Mesendoderm (in vitro differentiated cells): ENCODE results near the gene PRDM15.
A peak's percentile ranks its signal among the peaks of the same experiment; 100 is the strongest.

Experiments used
- DNase-seq: peaks from one replicate; pipeline ENCODE4 v3.0.0; 2013
- H2AK5ac ChIP-seq: 2 replicates; pipeline ENCODE4 v1.6.1; 2013; ENCODE audit warnings: low read length, inconsistent platforms
- H2BK120ac ChIP-seq: 2 replicates; pipeline ENCODE4 v1.6.1; 2013; ENCODE audit warnings: low read depth, mild to moderate bottlenecking, low read length, moderate library complexity, mixed read lengths
- H2BK15ac ChIP-seq: replicated peaks from 2 replicates; pipeline ENCODE4 v1.6.1; 2013; ENCODE audit warnings: low read depth, mild to moderate bottlenecking, moderate library complexity
- H2BK5ac ChIP-seq: 2 replicates; pipeline ENCODE4 v1.6.1; 2013; ENCODE audit warnings: low read length, inconsistent platforms
- H3K18ac ChIP-seq: 2 replicates; pipeline ENCODE4 v1.6.1; 2013; ENCODE audit warnings: mild to moderate bottlenecking, low read length, mixed read lengths
- H3K23ac ChIP-seq: one replicate; pipeline ENCODE4 v1.6.1; 2013; ENCODE audit warnings: low read length
- H3K27ac ChIP-seq: 2 replicates; pipeline ENCODE4 v1.5.1; 2013; ENCODE audit warnings: low read depth, mild to moderate bottlenecking, inconsistent platforms, low read length, moderate library complexity
- H3K27me3 ChIP-seq: 2 replicates; pipeline ENCODE4 v1.6.1; 2013; ENCODE audit warnings: low read length, control low read depth, mild to moderate bottlenecking, inconsistent platforms; ENCODE audit not compliant: insufficient read depth, poor library complexity
- H3K36me3 ChIP-seq: 2 replicates; pipeline ENCODE4 v1.6.1; 2013; ENCODE audit warnings: low read length, inconsistent platforms; ENCODE audit not compliant: control insufficient read depth, insufficient read depth
- H3K4ac ChIP-seq: one replicate; pipeline ENCODE4 v1.6.1; 2013; ENCODE audit warnings: low read depth, mild to moderate bottlenecking, low read length, moderate library complexity
- H3K4me1 ChIP-seq: 2 replicates; pipeline ENCODE4 v1.6.1; 2013; ENCODE audit warnings: low read depth, low read length, inconsistent platforms; ENCODE audit not compliant: control insufficient read depth
- H3K4me2 ChIP-seq: 2 replicates; pipeline ENCODE4 v1.6.1; 2013; ENCODE audit warnings: low read length
- H3K4me3 ChIP-seq: 2 replicates; pipeline ENCODE4 v1.5.1; 2013; ENCODE audit warnings: mild to moderate bottlenecking, low read length
- H3K56ac ChIP-seq: one replicate; pipeline ENCODE4 v1.6.1; 2013; ENCODE audit warnings: low read length
- H3K79me1 ChIP-seq: 2 replicates; pipeline ENCODE4 v1.6.1; 2013; ENCODE audit warnings: low read length, inconsistent platforms
- H3K79me2 ChIP-seq: 2 replicates; pipeline ENCODE4 v1.6.1; 2013; ENCODE audit warnings: mild to moderate bottlenecking, low read length; ENCODE audit not compliant: control insufficient read depth, insufficient read depth
- H3K9ac ChIP-seq: 2 replicates; pipeline ENCODE4 v1.6.1; 2013; ENCODE audit warnings: low read length, inconsistent platforms
- H4K5ac ChIP-seq: one replicate; pipeline ENCODE4 v1.6.1; 2013; ENCODE audit warnings: low read length
- H4K8ac ChIP-seq: one replicate; pipeline ENCODE4 v1.6.1; 2013; ENCODE audit warnings: low read depth, mild to moderate bottlenecking, control low read depth, low read length, moderate library complexity
- WGBS: extraction: QIAGEN DNeasy Blood & Tissue Kit; methylation state at CpG from one replicate; pipeline ENCODE4 v1.1.7; 2013; ENCODE audit warnings: low lambda C conversion rate, missing lambda C conversion rate; ENCODE audit not compliant: insufficient coverage; ENCODE audit errors: extremely low coverage; 5-methylcytosine and 5-hydroxymethylcytosine counted together

Gene PRDM15

DNA sequence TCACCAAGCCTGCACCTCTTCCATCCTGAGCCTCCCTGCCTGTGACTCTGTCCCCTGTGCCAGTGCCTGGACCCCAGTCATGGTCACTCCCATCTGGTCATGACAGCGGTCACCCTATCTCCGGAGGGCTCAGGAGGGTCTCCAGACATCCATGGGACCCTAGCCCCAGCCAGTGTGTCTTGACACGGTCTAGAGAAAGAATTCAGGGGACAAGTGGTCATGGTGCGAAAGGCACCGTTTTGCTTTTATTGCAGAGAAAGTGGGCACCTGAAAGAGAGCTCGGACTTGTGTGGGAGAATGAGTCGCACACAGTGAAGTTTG is 107.6 kb downstream of the PRDM15 start:
- H3K56ac ChIP-seq: no peak overlapping the region
- DNase-seq: no peak
- no peak overlapping the region for H3K18ac ChIP-seq
- no peak overlapping the region for H3K4ac ChIP-seq
- H3K79me2 ChIP-seq: no peaks in the 10 kb centered on the region
- no peak overlapping the region for H3K27ac ChIP-seq
- no peak overlapping the region for H3K23ac ChIP-seq
- H2BK5ac ChIP-seq: no peak overlapping the region
- no peak overlapping the region for H4K8ac ChIP-seq
- no peak overlapping the region for H3K4me2 ChIP-seq
- H3K4me1 ChIP-seq: no peaks in the 10 kb centered on the region
- H2AK5ac ChIP-seq: no peak overlapping the region
- WGBS: no CpG with 5 or more reads among the region's 7 CpGs
- H3K4me3 ChIP-seq: no peak overlapping the region
- no peaks in the 10 kb centered on the region for H3K27me3 ChIP-seq
- no peaks in the 10 kb centered on the region for H3K79me1 ChIP-seq
- H2BK15ac ChIP-seq: no peak overlapping the region
- no peak overlapping the region for H4K5ac ChIP-seq
- no peak overlapping the region for H3K9ac ChIP-seq
- no peak overlapping the region for H2BK120ac ChIP-seq
- H3K36me3 ChIP-seq: no peaks in the 10 kb centered on the region

DNA sequence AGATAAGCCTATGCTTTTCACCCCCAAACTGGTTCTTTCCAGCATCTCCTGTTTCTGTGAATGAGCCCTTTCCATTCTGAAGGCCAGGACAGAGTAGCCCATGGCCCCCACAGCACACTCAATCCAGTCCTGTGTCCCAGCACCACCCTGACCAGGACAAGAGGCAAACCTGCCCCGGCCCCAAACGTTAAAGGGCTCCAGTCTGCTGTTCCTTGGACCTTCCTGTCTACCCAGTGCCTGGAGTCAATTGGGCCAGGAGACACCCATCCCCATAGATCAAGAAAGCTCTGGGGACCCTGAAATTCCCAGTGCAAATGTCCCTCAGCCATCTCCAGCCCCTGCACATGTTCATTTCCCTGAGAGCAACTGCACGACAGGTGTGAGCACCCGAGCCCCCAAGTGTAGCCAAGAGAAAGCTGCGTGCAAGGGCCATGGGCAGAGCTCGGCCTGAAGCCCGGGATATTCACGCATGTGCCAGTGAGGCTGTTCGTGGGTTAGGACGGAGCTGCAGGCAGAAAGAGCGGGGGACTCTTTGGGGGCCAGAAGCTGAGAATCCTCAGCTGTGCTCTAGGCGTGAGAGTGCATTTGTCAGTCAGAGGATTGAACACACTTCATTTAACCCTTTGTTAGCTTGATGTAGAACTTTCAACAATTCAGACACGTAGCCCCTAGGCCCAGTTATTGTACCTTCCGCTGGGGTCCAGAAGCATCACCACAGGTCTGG is 108.1 kb downstream of the PRDM15 start:
- Histone ChIP-seq H3K4me2 (no peak overlapping the region), H3K36me3 (no peaks in the 10 kb centered on the region), H2BK120ac (no peak overlapping the region), H4K8ac (no peak overlapping the region), H3K27me3 (peaks cover 2% of the 10 kb centered on the region), H2BK5ac (no peak overlapping the region), H3K27ac (no peak overlapping the region), H3K79me2 (no peaks in the 10 kb centered on the region), H3K4ac (no peak overlapping the region), H3K79me1 (no peaks in the 10 kb centered on the region), H3K18ac (no peak overlapping the region), H2BK15ac (no peak overlapping the region), H3K56ac (no peak overlapping the region), H3K23ac (no peak overlapping the region), H3K4me3 (no peak overlapping the region), H3K4me1 (no peaks in the 10 kb centered on the region), H4K5ac (no peak overlapping the region), H2AK5ac (no peak overlapping the region), H3K9ac (no peak overlapping the region)
- DNase-seq: no peak
- no CpG with 5 or more reads among the region's 14 CpGs for whole genome bisulfite sequencing

DNA sequence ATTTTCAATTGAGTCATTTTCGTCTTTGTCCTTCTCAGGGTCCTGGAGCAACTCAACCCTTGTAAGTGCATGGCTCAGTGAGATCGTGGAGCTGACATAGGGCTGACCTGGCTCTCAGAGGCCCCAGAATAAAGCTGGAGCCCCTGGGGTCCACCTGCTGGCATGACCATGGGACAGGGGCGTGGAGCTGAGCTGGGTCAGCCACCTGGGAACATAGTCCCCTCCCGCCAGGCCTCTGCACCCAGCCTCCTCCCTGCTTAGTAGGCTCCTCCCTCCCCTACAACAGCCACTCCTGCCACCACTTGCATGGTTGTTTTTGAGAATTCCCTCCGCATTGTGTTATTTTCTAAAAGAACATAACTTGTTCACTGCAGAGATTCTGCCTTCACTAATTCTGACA is 109.2 kb downstream of the PRDM15 start:
- Histone ChIP-seq H3K79me1 (peaks cover 4% of the 10 kb centered on the region), H3K56ac (no peak overlapping the region), H2BK120ac (no peak overlapping the region), H3K18ac (no peak overlapping the region), H2BK15ac (no peak overlapping the region), H3K27ac (no peak overlapping the region), H4K5ac (no peak overlapping the region), H3K9ac (no peak overlapping the region), H3K4me1 (peaks cover 2% of the 10 kb centered on the region), H4K8ac (no peak overlapping the region), H3K4ac (no peak overlapping the region), H3K4me2 (no peak overlapping the region), H3K36me3 (no peaks in the 10 kb centered on the region), H3K4me3 (no peak overlapping the region), H3K79me2 (peaks cover 3% of the 10 kb centered on the region), H3K23ac (no peak overlapping the region), H2AK5ac (no peak overlapping the region), H2BK5ac (no peak overlapping the region), H3K27me3 (peaks cover 2% of the 10 kb centered on the region)
- no peak for DNase-seq
- no CpG with 5 or more reads among the region's 5 CpGs for WGBS

DNA sequence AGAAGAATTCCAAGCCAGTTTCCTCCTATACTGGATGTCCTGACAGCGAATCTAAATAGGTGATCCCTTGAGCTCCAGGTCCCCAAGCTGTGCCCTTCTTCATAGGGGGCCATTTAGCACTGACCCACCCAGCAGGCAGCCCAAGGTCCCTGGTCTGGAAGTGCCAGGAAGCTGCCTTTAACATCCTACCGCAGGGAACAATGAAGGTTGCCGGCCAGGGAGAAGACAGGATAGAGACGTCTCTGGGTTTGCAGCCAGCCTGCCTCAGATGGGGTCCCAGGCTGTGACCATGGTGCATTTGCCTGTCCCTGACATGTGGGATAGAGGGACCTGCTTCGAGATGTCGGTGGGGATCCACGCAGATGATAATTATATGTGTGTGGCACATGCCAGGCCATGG is 109.6 kb downstream of the PRDM15 start:
- Histone ChIP-seq H3K4me2 (no peak overlapping the region), H4K8ac (no peak overlapping the region), H3K79me2 (peaks cover 5% of the 10 kb centered on the region), H2AK5ac (no peak overlapping the region), H3K27me3 (peaks cover 2% of the 10 kb centered on the region), H3K27ac (no peak overlapping the region), H3K36me3 (no peaks in the 10 kb centered on the region), H4K5ac (no peak overlapping the region), H3K4me1 (peaks cover 2% of the 10 kb centered on the region), H2BK120ac (no peak overlapping the region), H3K23ac (no peak overlapping the region), H2BK5ac (no peak overlapping the region), H3K79me1 (peaks cover 7% of the 10 kb centered on the region), H3K4ac (no peak overlapping the region), H3K4me3 (no peak overlapping the region), H3K9ac (no peak overlapping the region), H3K56ac (no peak overlapping the region), H2BK15ac (no peak overlapping the region), H3K18ac (no peak overlapping the region)
- no peak for DNase-seq
- no CpG with 5 or more reads among the region's 7 CpGs for WGBS

DNA sequence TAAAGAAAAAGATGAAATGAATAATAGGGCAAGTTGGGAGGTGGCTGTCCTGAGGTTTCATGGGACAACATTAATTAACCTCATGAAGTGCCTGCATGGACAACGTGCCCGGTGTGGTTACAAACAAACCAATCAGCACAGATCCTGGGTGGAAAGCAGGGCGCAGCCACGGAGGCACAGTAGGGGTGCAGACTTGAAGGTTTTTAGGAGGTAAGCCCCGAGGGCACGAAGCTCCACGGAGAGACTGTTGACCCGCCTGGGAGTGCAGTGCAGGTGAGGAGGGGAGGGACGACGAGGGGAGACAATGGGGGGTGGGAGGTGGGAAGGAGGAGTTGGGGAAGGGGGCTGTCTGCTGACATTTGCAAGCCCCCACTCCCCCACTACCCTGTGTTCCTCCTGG is 110.0 kb downstream of the PRDM15 start:
- H4K8ac ChIP-seq: no peak overlapping the region
- H2BK5ac ChIP-seq: no peak overlapping the region
- H3K4me1 ChIP-seq: peaks cover 2% of the 10 kb centered on the region
- no CpG with 5 or more reads among the region's 10 CpGs for WGBS
- H3K23ac ChIP-seq: no peak overlapping the region
- no peak overlapping the region for H2AK5ac ChIP-seq
- H3K4me2 ChIP-seq: peak overlapping the region; percentile 4
- no peak overlapping the region for H2BK120ac ChIP-seq
- H3K79me1 ChIP-seq: peaks cover 10% of the 10 kb centered on the region
- H3K27me3 ChIP-seq: peaks cover 2% of the 10 kb centered on the region
- peaks cover 5% of the 10 kb centered on the region for H3K79me2 ChIP-seq
- H3K36me3 ChIP-seq: no peaks in the 10 kb centered on the region
- no peak overlapping the region for H3K9ac ChIP-seq
- H4K5ac ChIP-seq: no peak overlapping the region
- no peak overlapping the region for H3K18ac ChIP-seq
- no peak overlapping the region for H3K4me3 ChIP-seq
- no peak overlapping the region for H3K4ac ChIP-seq
- no peak overlapping the region for H2BK15ac ChIP-seq
- no peak overlapping the region for H3K56ac ChIP-seq
- H3K27ac ChIP-seq: no peak overlapping the region
- DNase-seq: no peak

DNA sequence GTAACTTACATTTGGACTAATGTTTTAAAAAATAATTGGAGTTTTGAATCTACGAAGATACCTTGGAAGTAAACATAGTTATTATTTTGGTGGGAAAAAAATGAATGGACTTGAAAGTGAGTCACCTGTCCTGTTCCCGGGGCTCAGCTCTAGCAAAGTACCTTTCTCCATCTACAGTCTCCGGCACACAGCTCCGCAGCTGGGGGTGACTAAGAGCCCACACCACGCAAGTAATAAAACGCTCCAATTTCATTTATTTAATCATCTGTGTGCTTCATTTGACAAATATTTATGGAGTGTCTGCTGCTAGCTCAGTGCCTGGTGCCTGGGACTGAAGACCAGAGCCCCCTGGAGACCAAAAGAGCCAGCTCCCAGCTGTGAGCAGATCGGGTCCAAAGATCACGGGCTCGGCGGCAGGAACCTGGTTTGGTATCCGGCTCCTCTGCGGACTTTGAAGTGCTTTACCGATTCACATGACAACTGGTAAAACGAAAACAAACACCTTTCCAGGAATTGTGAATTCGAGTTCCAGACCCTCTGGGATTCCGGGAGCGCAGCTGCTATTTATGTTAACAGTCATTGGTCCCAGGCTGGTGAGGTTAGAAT is 110.6 kb downstream of the PRDM15 start:
- Histone ChIP-seq H4K5ac (no peak overlapping the region), H3K27me3 (peaks cover 2% of the 10 kb centered on the region), H3K4me2 (peak overlapping the region; percentile 22), H3K27ac (no peak overlapping the region), H3K79me1 (peaks cover 11% of the 10 kb centered on the region), H2BK120ac (no peak overlapping the region), H3K56ac (no peak overlapping the region), H3K4ac (no peak overlapping the region), H3K23ac (no peak overlapping the region), H3K18ac (no peak overlapping the region), H3K4me1 (peaks cover 2% of the 10 kb centered on the region), H3K36me3 (no peaks in the 10 kb centered on the region), H2BK5ac (no peak overlapping the region), H2AK5ac (no peak overlapping the region), H3K9ac (no peak overlapping the region), H2BK15ac (no peak overlapping the region), H4K8ac (no peak overlapping the region), H3K4me3 (no peak overlapping the region), H3K79me2 (peaks cover 7% of the 10 kb centered on the region)
- no CpG with 5 or more reads among the region's 17 CpGs for WGBS
- DNase-seq: peak; percentile 92
